Lower leg skin (tissue), 3 donors: Measurements from ENCODE around the gene NT5M.

Source experiments
- POLR2A ChIP-seq, 2 donors: fragments of 450-650 bp; IDR thresholded peaks; one replicate each; pipeline ENCODE4 v1.6.1; 2016 to 2017; ENCODE audit warnings: antibody characterized with exemption in 2 of 2, mild to moderate bottlenecking in 1 of 2, moderate library complexity in 1 of 2
- TF ChIP-seq, protein P1 (sequence below), 3 donors: fragments of 450-650 bp; IDR thresholded peaks; one replicate each; pipeline ENCODE4 v1.5.1; 2016; ENCODE audit warnings: antibody characterized with exemption in 3 of 3, mild to moderate bottlenecking in 3 of 3, moderate library complexity in 2 of 3

DNA sequence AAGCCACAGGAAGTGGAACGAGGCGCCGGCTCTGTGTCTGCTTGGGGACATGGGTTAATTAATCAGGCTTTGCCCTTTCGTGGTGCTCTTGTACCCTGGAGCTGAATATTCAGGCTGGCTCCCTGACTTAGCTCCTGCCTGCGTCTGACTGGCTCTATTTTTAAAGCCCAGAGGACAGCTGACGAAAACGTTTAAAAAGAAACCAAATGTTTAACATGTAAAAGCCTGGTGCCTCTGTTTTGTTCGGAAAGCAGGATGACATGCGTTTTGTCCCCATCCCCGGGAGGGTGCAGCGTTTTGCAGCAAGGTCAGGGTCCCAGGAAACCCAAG lies 61.1 kb downstream of the NT5M start:
- TF ChIP-seq, protein P1, sequence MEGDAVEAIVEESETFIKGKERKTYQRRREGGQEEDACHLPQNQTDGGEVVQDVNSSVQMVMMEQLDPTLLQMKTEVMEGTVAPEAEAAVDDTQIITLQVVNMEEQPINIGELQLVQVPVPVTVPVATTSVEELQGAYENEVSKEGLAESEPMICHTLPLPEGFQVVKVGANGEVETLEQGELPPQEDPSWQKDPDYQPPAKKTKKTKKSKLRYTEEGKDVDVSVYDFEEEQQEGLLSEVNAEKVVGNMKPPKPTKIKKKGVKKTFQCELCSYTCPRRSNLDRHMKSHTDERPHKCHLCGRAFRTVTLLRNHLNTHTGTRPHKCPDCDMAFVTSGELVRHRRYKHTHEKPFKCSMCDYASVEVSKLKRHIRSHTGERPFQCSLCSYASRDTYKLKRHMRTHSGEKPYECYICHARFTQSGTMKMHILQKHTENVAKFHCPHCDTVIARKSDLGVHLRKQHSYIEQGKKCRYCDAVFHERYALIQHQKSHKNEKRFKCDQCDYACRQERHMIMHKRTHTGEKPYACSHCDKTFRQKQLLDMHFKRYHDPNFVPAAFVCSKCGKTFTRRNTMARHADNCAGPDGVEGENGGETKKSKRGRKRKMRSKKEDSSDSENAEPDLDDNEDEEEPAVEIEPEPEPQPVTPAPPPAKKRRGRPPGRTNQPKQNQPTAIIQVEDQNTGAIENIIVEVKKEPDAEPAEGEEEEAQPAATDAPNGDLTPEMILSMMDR (IDR thresholded peaks at IDR 0.05), result no peak
- TF ChIP-seq POLR2A (IDR thresholded peaks at IDR 0.05), result no peak
